ENCODE data around the gene WDFY2.
"Not testable (repeated sequence)": the region's sequence is repeated elsewhere in the genome, so short reads cannot be mapped to it uniquely, and the experiment has no call there.

The WDFY2 gene

GRCh38 chr13:51635137-51635878, 51.0 kb downstream of the WDFY2 start:
- peak in 1 of 2 donors; percentile 16 for DNase-seq

GRCh38 chr13:51636349-51636890, 52.2 kb downstream of the WDFY2 start:
- no peak for DNase-seq

GRCh38 chr13:51637852-51638215, 53.6 kb downstream of the WDFY2 start:
- no peak for DNase-seq

GRCh38 chr13:51638216-51638871, 54.1 kb downstream of the WDFY2 start:
- no peak for DNase-seq

DNA sequence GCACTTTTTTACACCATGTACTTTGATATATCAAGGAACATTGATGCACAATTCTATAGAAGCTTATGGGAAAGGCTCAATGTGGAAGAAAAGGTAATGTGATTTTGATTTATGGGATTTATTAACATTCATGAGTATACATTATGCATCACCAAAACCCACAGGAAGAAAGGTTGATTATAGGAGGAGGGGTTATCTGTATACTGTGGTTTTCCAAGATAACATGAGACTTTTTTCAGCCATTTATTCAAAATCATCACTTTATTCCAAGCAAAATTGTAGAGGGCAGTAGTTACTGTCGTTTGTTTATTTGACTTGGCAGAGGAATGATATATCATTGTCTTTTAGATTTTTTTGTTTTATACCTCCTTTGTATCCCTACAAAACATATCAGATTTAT, 54.9 kb downstream of the WDFY2 start:
- DNase-seq: no peak

DNA sequence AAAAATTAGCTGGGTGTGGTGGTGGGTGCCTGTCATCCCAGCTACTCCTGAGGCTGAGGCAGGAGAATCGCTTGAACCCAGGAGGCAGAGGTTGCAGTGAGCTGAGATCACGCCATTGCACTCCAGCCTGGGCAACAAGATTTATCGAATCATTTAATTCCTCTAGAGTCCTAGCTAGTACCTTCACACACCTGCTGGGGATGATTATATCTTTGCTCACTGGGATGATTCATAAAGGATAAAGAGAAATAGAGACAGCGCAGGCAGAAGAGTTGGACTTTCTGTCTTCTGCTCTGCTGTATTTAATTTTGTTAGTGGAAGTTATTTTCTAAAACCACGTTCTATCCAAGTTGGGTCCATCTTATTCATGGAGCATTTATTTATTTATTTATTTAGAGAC, 56.4 kb downstream of the WDFY2 start:
- DNase-seq: not testable (repeated sequence)

GRCh38 chr13:51643105-51643881, 59.0 kb downstream of the WDFY2 start:
- DNase-seq: no peak

DNA sequence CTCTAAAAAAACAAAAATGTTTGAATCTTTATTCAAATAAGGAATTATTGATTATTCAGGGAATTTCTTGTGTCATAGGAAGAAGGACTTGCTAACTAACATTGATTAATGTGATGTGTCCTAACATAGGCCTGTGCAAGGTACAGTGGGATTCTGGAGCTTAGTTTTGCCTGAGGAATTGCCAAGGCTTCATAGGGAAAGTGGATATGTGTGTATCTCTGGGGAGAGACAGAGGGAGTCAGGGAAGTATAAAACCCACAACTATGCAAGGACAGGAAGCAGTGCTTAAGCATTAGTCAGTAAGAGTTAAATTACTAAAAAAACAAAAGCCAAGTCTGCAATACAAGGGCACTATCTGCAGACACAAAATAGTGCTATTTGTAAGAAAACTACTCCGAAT, 59.6 kb downstream of the WDFY2 start:
- no peak for DNase-seq

- peak in 1 of 2 donors; percentile 45 for DNase-seq
These were observed 60.4 kb downstream of the WDFY2 start for GRCh38 chr13:51644654-51645053.

DNA sequence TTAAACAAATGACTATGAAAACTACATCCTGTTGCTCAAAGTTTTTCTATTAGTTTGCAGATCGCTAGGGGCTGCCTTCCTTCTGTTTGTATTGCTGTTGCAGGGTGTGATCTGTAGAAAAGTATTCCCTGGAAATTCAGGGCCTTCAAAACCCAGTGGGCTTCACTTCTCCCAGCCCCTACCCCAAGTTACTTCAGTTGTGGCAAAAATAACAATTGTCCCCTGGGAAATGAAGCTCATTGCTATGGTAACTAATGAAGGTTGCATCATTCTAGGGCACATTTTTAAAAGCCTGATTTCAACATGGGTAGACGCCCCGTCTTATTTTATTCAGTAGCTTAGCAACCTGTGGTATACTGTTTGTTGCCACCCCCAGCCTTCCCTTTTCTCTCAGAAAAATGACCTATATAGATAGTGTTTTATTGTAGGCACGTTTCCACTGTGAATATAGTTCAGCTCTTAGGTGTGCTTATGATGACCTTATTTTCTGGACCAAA, 60.9 kb downstream of the WDFY2 start:
- DNase-seq: peak; percentile 68 to 77

DNA sequence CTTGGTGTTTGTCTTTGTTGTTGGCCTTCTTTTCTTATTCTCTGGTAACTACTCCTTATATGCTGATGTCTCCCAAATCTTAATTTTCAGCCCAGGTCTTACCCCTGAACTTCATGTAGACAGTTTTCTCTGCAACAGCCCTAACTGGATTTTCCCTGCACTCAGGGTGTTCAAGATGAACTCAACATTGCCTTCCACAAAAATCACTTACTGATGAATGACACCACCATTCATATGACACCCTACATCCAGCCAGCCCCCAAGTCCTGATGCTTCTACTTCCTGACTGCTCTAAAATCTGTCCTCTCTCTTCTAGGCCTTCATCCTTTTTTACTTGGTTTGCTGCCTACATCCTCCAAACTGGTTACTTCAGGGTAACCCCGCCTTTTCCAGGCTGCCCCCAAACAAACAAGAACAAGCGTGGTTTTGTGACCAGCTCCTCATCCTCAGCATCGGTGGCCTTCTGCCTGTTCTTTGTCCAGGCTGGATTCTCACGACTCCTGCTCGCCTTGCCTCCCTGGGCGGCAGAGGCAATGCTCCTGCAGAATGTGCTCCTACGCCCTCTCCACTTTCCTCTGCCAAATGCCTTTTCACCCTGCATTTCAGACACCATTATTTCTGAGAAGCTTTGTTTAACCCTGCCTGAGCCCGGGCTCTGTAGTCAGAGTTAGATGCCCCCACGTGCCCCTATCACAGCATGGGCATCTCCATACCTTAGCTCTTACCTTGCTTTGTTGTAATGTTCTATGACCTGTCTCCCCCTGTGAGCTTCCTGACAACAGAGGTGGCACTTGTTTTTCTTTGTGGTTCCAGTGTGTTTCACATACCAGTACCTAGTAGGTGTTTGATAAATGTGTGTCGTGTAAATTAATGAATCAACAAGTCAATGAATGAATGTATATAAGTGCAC, 61.8 kb downstream of the WDFY2 start:
- DNase-seq: peak in 1 of 2 donors; percentile 37

- DNase-seq: no peak
These were observed 62.8 kb downstream of the WDFY2 start for GRCh38 chr13:51647067-51647466.

DNA sequence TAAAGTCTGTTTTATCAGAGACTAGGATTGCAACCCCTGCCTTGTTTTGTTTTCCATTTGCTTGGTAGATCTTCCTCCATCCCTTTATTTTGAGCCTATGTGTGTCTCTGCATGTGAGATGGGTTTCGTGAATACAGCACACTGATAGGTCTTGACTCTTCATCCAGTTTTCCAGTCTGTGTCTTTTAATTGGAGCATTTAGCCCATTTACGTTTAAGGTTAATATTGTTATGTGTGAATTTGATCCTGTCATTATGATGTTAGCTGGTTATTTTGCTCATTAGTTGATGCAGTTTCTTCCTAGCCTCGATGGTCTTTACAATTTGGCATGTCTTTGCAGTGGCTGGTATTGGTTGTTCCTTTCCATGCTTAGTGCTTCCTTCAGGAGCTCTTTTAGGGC, 67.9 kb downstream of the WDFY2 start:
- not testable (repeated sequence) for DNase-seq

- DNase-seq: no peak
These were observed 75.2 kb downstream of the WDFY2 start for GRCh38 chr13:51659276-51660127.

DNA sequence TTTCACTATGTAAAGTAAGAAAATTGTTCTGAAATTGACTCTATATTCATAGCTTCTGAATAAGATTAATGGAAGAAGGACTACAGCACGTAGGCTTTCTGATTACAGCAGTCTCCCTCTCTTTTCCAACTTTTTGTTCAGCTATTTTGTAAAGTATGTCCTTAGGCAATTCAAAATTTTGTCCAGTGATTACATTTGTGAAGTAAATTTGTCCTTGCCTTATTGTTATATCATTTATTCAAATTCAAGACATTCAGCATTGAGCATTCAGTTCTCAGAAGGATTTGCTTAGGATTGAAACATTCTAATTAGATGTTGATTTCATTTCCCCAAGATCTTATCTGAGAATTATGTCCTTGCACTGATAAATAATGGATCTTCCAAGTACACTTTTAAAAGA, 76.6 kb downstream of the WDFY2 start:
- DNase-seq: no peak

DNA sequence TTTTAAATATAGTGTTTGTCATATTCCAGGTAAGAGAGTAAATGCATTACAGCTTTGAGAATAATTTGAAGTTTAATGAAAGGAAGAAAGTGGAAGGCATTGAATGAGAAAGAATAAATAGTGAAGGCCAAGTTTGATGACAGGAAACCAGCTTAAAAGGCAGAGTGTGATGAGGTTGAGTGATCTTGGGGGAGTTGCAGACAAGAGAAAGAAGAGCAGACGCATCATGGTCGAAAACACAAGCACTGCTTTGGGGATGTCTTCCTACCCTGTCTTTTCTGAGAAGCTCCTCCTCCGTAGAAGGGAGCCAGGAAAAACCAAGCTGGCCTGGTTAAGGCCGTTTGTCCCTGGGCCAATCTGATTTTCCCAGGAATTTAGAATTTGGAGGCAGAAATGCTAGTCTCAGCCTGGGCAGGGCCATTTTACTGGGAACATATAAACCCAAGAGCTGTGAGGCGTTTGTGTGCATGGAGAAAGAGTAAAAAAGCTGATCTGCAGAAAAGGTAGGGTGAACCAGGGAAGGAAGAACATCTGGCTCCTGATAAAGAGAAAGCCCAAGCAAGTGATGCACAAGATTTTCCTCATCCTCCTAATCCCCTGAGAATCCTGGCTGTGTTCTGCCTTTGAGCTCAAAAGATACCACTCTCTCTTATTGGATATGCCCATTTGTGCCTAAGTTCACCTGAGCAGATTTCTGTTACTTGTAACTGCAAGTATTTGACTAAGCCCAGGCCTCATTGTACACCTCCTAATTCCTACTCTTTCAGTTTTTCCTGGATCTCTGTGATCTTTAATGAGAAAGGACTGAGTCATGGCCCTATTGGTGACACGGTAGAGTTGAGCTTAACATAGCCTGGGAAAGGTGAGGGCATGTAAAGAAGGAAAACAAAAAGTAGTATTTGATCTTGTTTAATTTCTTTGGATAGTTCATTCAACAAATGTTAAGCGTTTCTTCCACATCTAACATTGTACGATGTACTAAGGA, 80.0 kb downstream of the WDFY2 start:
- DNase-seq: no peak

- DNase-seq: no peak
These were observed 81.2 kb downstream of the WDFY2 start for GRCh38 chr13:51665456-51665855.

DNA sequence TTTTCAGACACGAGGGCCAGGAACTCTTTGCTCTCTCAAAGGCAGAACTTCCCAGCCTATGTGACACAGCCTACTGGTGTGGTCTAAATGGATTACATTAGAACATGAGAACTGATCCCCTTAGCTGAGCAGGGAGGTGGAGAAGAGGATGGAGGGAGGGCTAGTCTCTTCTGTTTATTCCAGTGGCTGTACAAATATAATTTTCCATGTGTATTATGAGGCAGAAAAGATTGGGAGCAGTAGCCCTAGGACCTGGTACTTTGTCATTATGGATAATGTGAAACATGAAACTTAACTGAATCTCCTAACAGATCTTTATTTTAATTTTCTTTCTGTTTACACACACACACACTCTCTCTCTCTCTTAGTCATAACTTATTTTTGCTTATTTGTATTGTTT, 82.1 kb downstream of the WDFY2 start:
- no peak for DNase-seq

- no peak for DNase-seq
These were observed 82.6 kb downstream of the WDFY2 start for GRCh38 chr13:51666839-51667238.

- DNase-seq: no peak
These were observed 84.4 kb downstream of the WDFY2 start for GRCh38 chr13:51668580-51669195.
